GM19468 (cell line): Measurements from ENCODE around the gene PLPPR1.

Experiments used
- ATAC-seq: cut with Tn5 transposase; IDR thresholded peaks from one replicate; pipeline ENCODE4 v1.9.1; 2021; ENCODE audit warnings: mild to moderate bottlenecking, moderate library complexity, moderate number of reproducible peaks; ENCODE audit not compliant: unreplicated experiment; ENCODE audit errors: extremely low read depth

The PLPPR1 gene

GRCh38 chr9:101191723-101192122, 163.2 kb downstream of the PLPPR1 start:
- ATAC-seq = no peak

DNA sequence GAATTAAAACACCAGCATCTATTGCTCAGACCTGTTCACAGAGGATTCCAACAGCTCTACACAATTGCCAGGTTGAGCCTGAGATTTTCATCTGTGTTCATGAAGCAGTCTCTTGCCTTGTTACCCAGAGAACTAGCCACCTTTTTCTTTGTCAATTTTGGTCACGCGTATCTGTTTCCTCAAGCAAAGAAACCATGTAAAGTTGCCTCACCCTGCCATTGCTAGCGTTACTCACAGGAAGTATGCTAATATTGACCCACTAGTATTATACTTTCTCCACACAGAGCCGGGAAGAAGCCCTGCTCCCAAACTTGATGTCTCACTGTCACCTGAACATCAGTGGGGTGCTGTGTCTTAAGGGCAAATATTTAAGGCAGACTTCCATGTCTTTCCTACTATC, 168.5 kb downstream of the PLPPR1 start:
- no peak for ATAC-seq

DNA sequence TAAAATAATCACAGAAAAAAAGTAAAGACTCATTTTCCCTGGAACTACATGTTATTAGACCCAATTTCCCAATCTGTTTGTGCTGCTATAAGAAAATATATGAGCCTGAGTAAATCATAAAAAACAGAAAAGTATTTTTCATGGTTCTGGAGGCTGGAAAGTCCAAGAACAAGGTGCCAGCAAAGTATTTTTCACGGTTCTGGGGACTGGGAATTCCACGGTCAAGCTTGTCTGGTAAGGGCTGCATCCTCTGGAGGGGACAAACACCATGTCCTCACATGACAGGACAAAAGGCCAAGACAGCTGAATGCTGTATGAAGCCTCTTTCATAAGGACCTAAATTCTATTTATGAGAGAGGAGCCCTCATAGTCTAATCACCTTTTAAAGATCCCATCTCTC, 172.3 kb downstream of the PLPPR1 start:
- ATAC-seq = no peak

- ATAC-seq = no peak
Measured at GRCh38 chr9:101201630-101202029, 173.1 kb downstream of the PLPPR1 start.

DNA sequence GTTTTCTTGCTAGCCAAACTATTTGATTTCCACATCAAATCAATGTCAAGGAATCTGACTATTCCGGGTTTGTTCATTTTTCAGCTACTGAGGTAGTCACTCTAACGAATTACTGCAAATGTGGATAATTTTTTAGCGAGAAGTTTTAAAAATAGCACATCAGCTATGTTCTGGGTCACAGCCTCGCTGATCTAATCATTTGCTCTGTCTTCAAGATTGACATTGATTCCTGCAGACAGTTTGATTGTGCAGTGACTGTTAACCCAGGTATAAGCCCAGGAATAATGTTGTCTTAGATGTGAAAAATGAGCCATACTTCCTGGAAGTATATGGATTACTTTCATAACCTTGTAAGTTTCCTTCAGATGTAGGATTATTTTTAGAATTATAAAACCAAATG, 181.1 kb downstream of the PLPPR1 start:
- no peak for ATAC-seq

DNA sequence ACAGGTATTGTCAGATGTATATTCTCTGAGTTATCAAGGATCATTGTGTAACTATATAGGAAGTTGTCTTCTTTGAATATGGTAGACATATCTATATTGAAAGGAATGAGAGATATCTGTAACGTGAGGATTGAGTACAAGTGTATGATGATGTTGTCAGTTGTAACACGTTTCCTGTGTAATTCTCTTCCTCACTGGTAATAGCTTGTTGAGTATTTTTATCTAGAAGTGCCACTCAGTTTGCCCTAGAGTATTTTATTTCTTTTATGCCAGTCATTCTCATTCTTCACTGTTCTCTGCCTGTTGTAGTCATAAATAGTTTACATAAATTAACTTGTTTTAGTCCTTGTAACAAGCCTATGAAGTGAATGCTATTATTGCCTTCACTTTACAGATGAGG, 184.1 kb downstream of the PLPPR1 start:
- ATAC-seq = no peak

GRCh38 chr9:101219030-101219429, 190.5 kb downstream of the PLPPR1 start:
- no peak for ATAC-seq

GRCh38 chr9:101220341-101220740, 191.8 kb downstream of the PLPPR1 start:
- no peak for ATAC-seq

GRCh38 chr9:101225271-101225670, 196.7 kb downstream of the PLPPR1 start:
- ATAC-seq = no peak

- ATAC-seq = no peak
Measured at GRCh38 chr9:101226161-101226560, 197.6 kb downstream of the PLPPR1 start.

GRCh38 chr9:101226803-101227202, 198.3 kb downstream of the PLPPR1 start:
- ATAC-seq = no peak

DNA sequence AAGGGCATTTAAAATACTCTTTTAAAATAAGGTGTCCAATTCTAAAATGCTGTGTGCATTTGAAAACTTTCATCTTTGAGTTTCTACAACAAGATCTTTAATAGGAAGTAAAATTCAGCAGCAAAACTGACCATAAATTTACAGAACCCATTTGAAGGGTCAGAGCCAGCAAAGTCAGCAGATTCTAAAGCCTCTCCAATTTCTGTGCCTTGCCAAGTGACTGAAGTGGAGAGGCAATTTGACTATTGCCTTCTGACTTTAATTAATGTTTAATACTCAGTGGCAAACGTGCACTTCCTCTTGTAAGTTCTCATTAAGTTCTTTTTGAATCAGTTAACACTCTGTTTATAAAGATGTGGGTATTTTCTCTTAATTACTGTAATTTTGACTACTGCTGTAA, 201.1 kb downstream of the PLPPR1 start:
- no peak for ATAC-seq

- no peak for ATAC-seq
Measured at GRCh38 chr9:101232405-101232977, 204.0 kb downstream of the PLPPR1 start.

GRCh38 chr9:101235105-101235866, 206.8 kb downstream of the PLPPR1 start:
- ATAC-seq = no peak

DNA sequence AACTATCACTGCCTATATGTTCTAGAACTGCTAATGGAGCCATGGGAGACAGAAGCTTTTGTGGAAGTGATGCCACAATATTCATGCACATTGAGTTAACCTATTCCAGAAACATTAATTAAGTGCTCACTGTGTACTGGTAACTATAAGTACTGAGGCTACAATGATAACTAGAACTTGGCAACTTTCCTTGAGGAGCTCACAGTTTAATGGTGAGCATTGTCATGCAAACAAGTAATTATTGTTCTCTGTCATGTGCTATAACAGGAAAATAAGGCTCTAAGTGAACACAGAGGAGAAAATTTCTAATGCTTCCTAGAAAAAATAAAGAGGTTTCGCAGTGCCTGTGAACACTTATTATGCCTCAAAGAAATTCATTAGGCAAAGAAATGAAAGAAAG, 214.1 kb downstream of the PLPPR1 start:
- ATAC-seq = no peak

DNA sequence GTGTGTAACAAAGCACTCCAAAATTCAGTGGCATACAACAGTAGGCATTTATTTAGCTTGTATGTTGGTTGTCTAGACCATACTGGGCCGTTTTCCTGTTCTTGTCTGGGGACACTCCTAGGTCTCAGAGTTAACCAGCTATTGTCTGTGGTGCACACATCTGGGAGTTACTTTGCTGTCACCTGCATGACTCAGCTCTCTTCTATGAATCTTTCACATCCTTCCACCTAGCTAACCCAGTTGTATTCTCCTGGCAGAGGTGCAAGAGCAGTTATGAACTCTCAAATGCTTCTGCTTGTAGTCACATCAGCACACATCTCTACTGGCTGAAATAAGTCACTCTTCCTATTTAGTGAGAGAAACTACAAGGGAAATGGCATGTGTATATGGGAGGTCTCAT, 218.2 kb downstream of the PLPPR1 start:
- no peak for ATAC-seq

- ATAC-seq = no peak
Measured at GRCh38 chr9:101247297-101247696, 218.8 kb downstream of the PLPPR1 start.

DNA sequence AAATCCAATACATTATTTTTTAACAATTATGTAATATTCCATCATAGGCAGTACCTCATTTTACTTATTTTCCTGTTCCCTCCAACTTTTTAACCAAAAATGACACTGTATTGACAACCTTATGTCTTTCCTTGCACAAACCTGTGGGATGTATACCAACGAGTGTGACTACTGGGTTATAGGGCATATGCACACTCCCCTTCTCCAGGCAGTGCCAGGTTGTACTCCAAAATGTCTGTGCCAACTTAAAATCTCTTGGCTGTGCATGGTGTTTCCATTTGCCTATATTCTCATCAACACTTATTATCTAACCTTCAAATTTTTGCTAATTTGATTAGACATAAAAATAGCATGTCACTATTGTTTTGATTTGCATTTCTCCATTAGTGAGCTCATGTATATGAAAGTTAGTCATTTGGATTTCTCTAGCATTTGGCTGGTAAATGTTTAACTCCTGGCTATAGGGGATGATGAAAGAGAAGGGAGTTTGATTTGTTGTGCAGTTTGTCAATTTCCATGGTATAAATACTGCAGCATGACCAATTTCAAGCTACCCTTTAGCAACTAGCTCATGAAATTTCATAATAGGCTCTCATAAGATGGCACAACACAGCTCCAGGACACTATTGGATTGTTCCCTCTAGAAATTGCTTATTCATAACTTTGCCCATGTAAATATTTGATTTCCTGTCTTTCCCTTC, 226.4 kb downstream of the PLPPR1 start:
- no peak for ATAC-seq

DNA sequence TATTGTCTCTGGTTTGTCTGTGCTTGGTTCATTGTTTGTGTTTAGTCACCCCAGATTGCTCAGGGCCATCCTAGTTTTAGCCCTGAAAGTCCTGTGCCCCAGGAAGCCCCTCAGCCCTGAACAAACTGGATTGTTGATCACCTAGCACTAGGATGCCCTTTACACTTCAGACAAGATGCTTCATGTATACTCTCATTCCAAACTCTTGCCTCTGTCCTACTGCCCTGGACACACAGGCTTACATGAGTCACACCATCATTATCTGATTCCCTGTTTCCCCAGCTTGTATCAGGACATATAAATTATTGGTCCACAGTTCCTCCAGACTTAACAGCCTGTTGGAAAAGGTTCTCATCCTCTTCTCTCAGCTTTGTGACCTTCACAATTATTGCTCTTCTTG, 236.2 kb downstream of the PLPPR1 start:
- ATAC-seq = no peak

DNA sequence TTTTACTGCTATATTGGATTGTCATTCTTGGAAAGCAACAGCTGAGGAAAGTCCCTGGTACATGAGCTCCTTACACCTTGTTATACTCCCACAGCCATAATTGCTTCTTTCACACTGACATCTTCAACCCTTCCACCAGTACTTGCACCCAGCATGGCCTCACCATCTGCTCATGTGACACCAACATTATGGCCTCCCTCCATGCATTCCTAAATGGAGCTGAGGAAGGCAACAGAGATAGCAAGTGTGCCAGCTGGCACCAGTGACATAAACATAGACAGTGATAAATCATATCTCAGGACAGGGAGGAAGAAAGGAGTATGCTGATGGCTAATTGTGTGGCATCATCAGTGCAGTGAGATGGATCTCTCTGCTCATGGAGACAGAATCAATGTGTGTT, 236.7 kb downstream of the PLPPR1 start:
- no peak for ATAC-seq

GRCh38 chr9:101268426-101268825, 239.9 kb downstream of the PLPPR1 start:
- ATAC-seq = no peak
